H1 (cell line): ENCODE results near the gene TLE1. TPM values are rescaled to one million over a fixed set of nuclear protein-coding genes. Genes with fewer than 3 reads are reported as not detected.

Source experiments
- CTCF ChIA-PET: fragments of 300-600 bp; sonication (Branson Sonifier 250); formaldehyde crosslinking; loops from one replicate; lab custom pipeline; 2021; ENCODE audit not compliant: partially characterized antibody; lab: Charles Lee
- POLR2A ChIA-PET: fragments of 300-600 bp; sonication (Branson Sonifier 250); formaldehyde crosslinking; loops from one replicate; lab custom pipeline; 2021; ENCODE audit warnings: inconsistent platforms; ENCODE audit not compliant: partially characterized antibody; lab: Charles Lee
- DNase-seq, 2 experiments: peaks; one replicate each; pipeline versions ENCODE4 v3.0.0 to v3.0.0-alpha.2; 2010 to 2022; ENCODE audit warnings: low spot score in 2 of 2, low read depth in 1 of 2, mixed read lengths in 1 of 2
- FAIRE-seq: peaks from 2 replicates; lab custom pipeline; 2011; peaks lifted over from hg19 to GRCh38; lab: Jason Lieb, UNC
- H2AFZ ChIP-seq: 2 replicates; pipeline ENCODE4 v1.8.1; 2012; ENCODE audit warnings: low read length, inconsistent platforms
- H2AK5ac ChIP-seq: 2 replicates; pipeline ENCODE4 v1.6.1; 2013; ENCODE audit warnings: low read depth, low read length
- H2BK120ac ChIP-seq: replicated peaks from 2 replicates; pipeline ENCODE3; 2013; ENCODE audit warnings: low read depth, low read length, inconsistent platforms
- H2BK12ac ChIP-seq: 2 replicates; pipeline ENCODE4 v1.6.1; 2013; ENCODE audit warnings: low read depth, low read length
- H2BK15ac ChIP-seq: 2 replicates; pipeline ENCODE4 v1.6.1; 2013; ENCODE audit warnings: low read length
- H2BK20ac ChIP-seq: 2 replicates; pipeline ENCODE4 v1.6.1; 2013; ENCODE audit warnings: low read length
- H2BK5ac ChIP-seq: 2 replicates; pipeline ENCODE4 v1.6.1; 2013; ENCODE audit warnings: low read depth, low read length
- H3K14ac ChIP-seq: 2 replicates; pipeline ENCODE4 v1.6.1; 2013; ENCODE audit warnings: inconsistent platforms; ENCODE audit not compliant: insufficient read length
- H3K18ac ChIP-seq: 2 replicates; pipeline ENCODE4 v1.6.1; 2013; ENCODE audit warnings: low read length; ENCODE audit errors: extremely low read depth
- H3K23ac ChIP-seq: 2 replicates; pipeline ENCODE4 v1.6.1; 2013; ENCODE audit warnings: inconsistent platforms; ENCODE audit not compliant: insufficient read length
- H3K23me2 ChIP-seq: 2 replicates; pipeline ENCODE4 v1.6.1; 2013; ENCODE audit warnings: low read depth, low read length
- H3K27ac ChIP-seq: 2 replicates; pipeline ENCODE4 v1.6.1; 2011; ENCODE audit warnings: low read depth, low read length, inconsistent platforms
- H3K27me3 ChIP-seq, 4 experiments: replicated peaks in 1 of 4; 1 replicate in 1 of 4; 2 replicates in 3 of 4; pipeline versions ENCODE4 v1.6.1 to v1.8.1; 2011 to 2013; ENCODE audit warnings: low read length in 3 of 4, mild to moderate bottlenecking in 3 of 4, inconsistent platforms in 2 of 4, mixed read lengths in 2 of 4, moderate library complexity in 1 of 4; ENCODE audit not compliant: control insufficient read depth in 3 of 4, insufficient read depth in 3 of 4; ENCODE audit errors: extremely low read depth in 1 of 4
- H3K36me3 ChIP-seq, 4 experiments: 2 replicates each; pipeline versions ENCODE4 v1.6.1 to v1.8.1; 2011 to 2013; ENCODE audit warnings: mild to moderate bottlenecking in 4 of 4, low read length in 3 of 4, moderate library complexity in 2 of 4, control low read depth in 1 of 4, inconsistent platforms in 1 of 4; ENCODE audit not compliant: insufficient read depth in 4 of 4, control insufficient read depth in 2 of 4
- H3K4ac ChIP-seq: replicated peaks from 2 replicates; pipeline ENCODE3; 2013; ENCODE audit warnings: low read length, low read depth, mixed read lengths, inconsistent platforms; ENCODE audit not compliant: insufficient read length
- H3K4me1 ChIP-seq, 4 experiments: replicated peaks in 1 of 4; 1 replicate in 1 of 4; 2 replicates in 3 of 4; pipeline versions ENCODE4 v1.6.1 to v1.8.1; 2011 to 2013; ENCODE audit warnings: low read length in 3 of 4, inconsistent platforms in 2 of 4, mixed read lengths in 1 of 4; ENCODE audit not compliant: insufficient read depth in 4 of 4, control insufficient read depth in 3 of 4
- H3K4me2 ChIP-seq, 2 experiments: 2 replicates each; pipeline versions ENCODE4 v1.6.1 to v1.8.1; 2011 to 2013; ENCODE audit warnings: low read depth in 2 of 2, low read length in 2 of 2, control low read depth in 1 of 2, inconsistent platforms in 1 of 2, mild to moderate bottlenecking in 1 of 2; ENCODE audit not compliant: insufficient read depth in 1 of 2
- H3K4me3 ChIP-seq, 4 experiments: fragments of 200-600, 300-600 bp in 1 of 4; sonication (generic), shearing (Covaris generic), sonication (Bioruptor Twin) in 1 of 4; 2 replicates each; pipeline versions ENCODE4 v1.5.1 to v1.8.1; 2011 to 2016; ENCODE audit warnings: low read length in 4 of 4, low read depth in 3 of 4, control low read depth in 2 of 4, inconsistent platforms in 2 of 4, mild to moderate bottlenecking in 2 of 4, mixed read lengths in 1 of 4, moderate library complexity in 1 of 4; ENCODE audit not compliant: insufficient read depth in 2 of 4; ENCODE audit errors: extremely low read depth in 1 of 4
- H3K56ac ChIP-seq: replicated peaks from 2 replicates; pipeline ENCODE3; 2013; ENCODE audit warnings: low read depth, mild to moderate bottlenecking, mixed read lengths, low read length, inconsistent platforms; ENCODE audit not compliant: insufficient read length
- H3K79me1 ChIP-seq: 2 replicates; pipeline ENCODE4 v1.6.1; 2013; ENCODE audit warnings: low read depth, low read length, control low read depth
- H3K79me2 ChIP-seq, 2 experiments: 2 replicates each; pipeline versions ENCODE4 v1.6.1 to v1.8.1; 2012 to 2013; ENCODE audit warnings: low read length in 2 of 2, mild to moderate bottlenecking in 2 of 2, inconsistent platforms in 1 of 2; ENCODE audit not compliant: insufficient read depth in 2 of 2, control insufficient read depth in 1 of 2
- H3K9ac ChIP-seq, 4 experiments: replicated peaks in 1 of 4; 1 replicate in 1 of 4; 2 replicates in 3 of 4; pipeline versions ENCODE4 v1.6.1 to v1.8.1; 2011 to 2013; ENCODE audit warnings: low read depth in 3 of 4, low read length in 3 of 4, control low read depth in 2 of 4, mild to moderate bottlenecking in 2 of 4, moderate library complexity in 2 of 4, inconsistent platforms in 1 of 4; ENCODE audit errors: extremely low read depth in 1 of 4
- H3K9me3 ChIP-seq, 2 experiments: 2 replicates each; pipeline versions ENCODE4 v1.6.1 to v1.8.1; 2012 to 2013; ENCODE audit warnings: mild to moderate bottlenecking in 2 of 2, moderate library complexity in 2 of 2, control low read depth in 1 of 2, inconsistent platforms in 1 of 2, low read depth in 1 of 2, low read length in 1 of 2, mixed read lengths in 1 of 2; ENCODE audit not compliant: insufficient read depth in 2 of 2
- H4K20me1 ChIP-seq, 2 experiments: replicated peaks in 1 of 2; 2 replicates each; pipeline versions ENCODE3 to v1.8.1; 2011 to 2013; ENCODE audit warnings: inconsistent platforms in 2 of 2, low read length in 2 of 2, mild to moderate bottlenecking in 1 of 2; ENCODE audit not compliant: insufficient read depth in 2 of 2, control insufficient read depth in 1 of 2
- H4K5ac ChIP-seq: 2 replicates; pipeline ENCODE4 v1.6.1; 2013; ENCODE audit warnings: low read length, low read depth, mixed read lengths, inconsistent platforms; ENCODE audit not compliant: insufficient read length
- H4K8ac ChIP-seq: 2 replicates; pipeline ENCODE4 v1.8.0; 2013; ENCODE audit warnings: mild to moderate bottlenecking, moderate library complexity, low read length, inconsistent platforms; ENCODE audit not compliant: insufficient read depth; ENCODE audit errors: extremely low read depth
- H4K91ac ChIP-seq: replicated peaks from 2 replicates; pipeline ENCODE3; 2013; ENCODE audit warnings: low read length, mixed read lengths, inconsistent platforms; ENCODE audit not compliant: insufficient read length
- CBX8 ChIP-seq: fragments of 300-800, 300-1000 bp; sonication (generic); IDR thresholded peaks from 2 replicates; pipeline ENCODE4 v1.7.1; 2016; ENCODE audit warnings: low read depth, low read length, borderline replicate concordance
- KDM5A ChIP-seq: fragments of 200-600 bp; IDR thresholded peaks from 2 replicates; pipeline ENCODE4 v1.7.1; 2012; ENCODE audit warnings: mild to moderate bottlenecking, low read length, inconsistent platforms, mixed read lengths
- NRF1 ChIP-seq: IDR thresholded peaks from 2 replicates; pipeline ENCODE4 v1.6.1; 2011; ENCODE audit warnings: mild to moderate bottlenecking, low read depth, low read length, improper control_type of control experiment
- WGBS, 2 experiments: shearing (Covaris generic) in 1 of 2; methylation state at CpG; one replicate each; pipeline versions ENCODE4 v1.1.6 to v1.1.7; 2013 to 2015; ENCODE audit warnings: low lambda C conversion rate in 2 of 2, mixed read lengths in 2 of 2, inconsistent platforms in 1 of 2, low coverage in 1 of 2, missing lambda C conversion rate in 1 of 2; ENCODE audit not compliant: insufficient replicate concordance in 2 of 2, insufficient coverage in 1 of 2, insufficient read length in 1 of 2; ENCODE audit errors: extremely low coverage in 1 of 2, missing lambda C conversion rate in 1 of 2; 5-methylcytosine and 5-hydroxymethylcytosine counted together
- polyA plus RNA-seq, 7 experiments: library from polyadenylated mRNA; depleted of rRNA in 3 of 7; stranded (reverse) in 5 of 7; unstranded in 2 of 7; fragments of >200 nt in 5 of 7; fragments of 200-250 nt in 2 of 7; gene quantifications; 1 replicate in 5 of 7; 2 replicates in 1 of 7; 4 replicates in 1 of 7; pipeline versions ENCODE4 v1.2.1 to v1.2.3, GENCODE V29; 2011 to 2013; ENCODE audit warnings: missing spikeins in 2 of 7, mixed read lengths in 2 of 7
- total RNA-seq: library from RNA; stranded (reverse); fragmentation: NEBNext Ultra II Directional; extraction: Animal tissue kit (Norgen Biotek cat#: 25700); gene quantifications from 2 replicates; pipeline ENCODE4 v1.2.1, GENCODE V29; 2021

Gene TLE1
- total and polyA plus RNA-seq, 2 of the 8 experiments (the other 6 are each of a cell fraction or from before 2014, with no cell fraction given), result 81.8 to 91.6 TPM

GRCh38 chr9:81623778-81624177, 65.6 kb downstream of the TLE1 start:
- Histone ChIP-seq H3K14ac (no peak overlapping the region), H2AK5ac (no peak overlapping the region), H3K9me3 (no peaks in the 10 kb centered on the region), H3K4me3 (no peak overlapping the region), H2BK5ac (no peak overlapping the region), H4K8ac (no peak overlapping the region), H3K18ac (no peak overlapping the region), H3K9ac (no peak overlapping the region), H2BK120ac (no peak overlapping the region), H3K36me3 (peaks cover 9 to 18% (median 13%) of the 10 kb centered on the region in 4 experiments; a peak in 7 of 8 replicates), H3K79me2 (peaks cover 0 to 47% of the 10 kb centered on the region in 2 experiments; a peak in 2 of 4 replicates), H3K23ac (no peak overlapping the region), H3K27me3 (no peaks in the 10 kb centered on the region), H3K4ac (no peak overlapping the region), H3K56ac (no peak overlapping the region), H3K4me2 (no peak overlapping the region), H4K5ac (no peak overlapping the region), H2BK15ac (no peak overlapping the region), H3K4me1 (peaks cover 10 to 28% (median 18%) of the 10 kb centered on the region in 4 experiments; a peak in 6 of 7 replicates), H2AFZ (no peak overlapping the region), H3K27ac (no peak overlapping the region), H2BK20ac (no peak overlapping the region), H3K23me2 (no peaks in the 10 kb centered on the region), H4K91ac (no peak overlapping the region), H4K20me1 (peaks cover 5 to 8% of the 10 kb centered on the region in 2 experiments), H2BK12ac (no peak overlapping the region), H3K79me1 (peaks cover 2% of the 10 kb centered on the region; the same call in 1 of the 2 replicates)
- no peak for TF ChIP-seq KDM5A
- TF ChIP-seq CBX8, result no peak
- no peak for TF ChIP-seq NRF1
- DNase-seq (no peak), FAIRE-seq (no peak)
- WGBS, 2 experiments, result 86% methylated on average over 3 of the region's 3 CpGs; no CpG with 5 or more reads in 1 of the 2 experiments
- CTCF ChIA-PET, result no interaction called here
- POLR2A ChIA-PET, result interaction anchor here (0.8 to 1.8 kb wide), 2 partner anchors 14 to 65 kb away, joined by 4 to 5 read pairs; no protein-coding TSS in a partner anchor
